Metanephros (tissue), 1 donor: ENCODE data around the gene CA12. TPM values are rescaled to one million over a fixed set of nuclear protein-coding genes. Genes with fewer than 3 reads are reported as not detected.

Experiments
- total RNA-seq: library from RNA; depleted of rRNA; stranded (reverse); fragments of >200 nt; gene quantifications from one replicate; pipeline ENCODE4 v1.2.3, GENCODE V29; 2014

Gene CA12
- 178 TPM for total RNA-seq

DNA sequence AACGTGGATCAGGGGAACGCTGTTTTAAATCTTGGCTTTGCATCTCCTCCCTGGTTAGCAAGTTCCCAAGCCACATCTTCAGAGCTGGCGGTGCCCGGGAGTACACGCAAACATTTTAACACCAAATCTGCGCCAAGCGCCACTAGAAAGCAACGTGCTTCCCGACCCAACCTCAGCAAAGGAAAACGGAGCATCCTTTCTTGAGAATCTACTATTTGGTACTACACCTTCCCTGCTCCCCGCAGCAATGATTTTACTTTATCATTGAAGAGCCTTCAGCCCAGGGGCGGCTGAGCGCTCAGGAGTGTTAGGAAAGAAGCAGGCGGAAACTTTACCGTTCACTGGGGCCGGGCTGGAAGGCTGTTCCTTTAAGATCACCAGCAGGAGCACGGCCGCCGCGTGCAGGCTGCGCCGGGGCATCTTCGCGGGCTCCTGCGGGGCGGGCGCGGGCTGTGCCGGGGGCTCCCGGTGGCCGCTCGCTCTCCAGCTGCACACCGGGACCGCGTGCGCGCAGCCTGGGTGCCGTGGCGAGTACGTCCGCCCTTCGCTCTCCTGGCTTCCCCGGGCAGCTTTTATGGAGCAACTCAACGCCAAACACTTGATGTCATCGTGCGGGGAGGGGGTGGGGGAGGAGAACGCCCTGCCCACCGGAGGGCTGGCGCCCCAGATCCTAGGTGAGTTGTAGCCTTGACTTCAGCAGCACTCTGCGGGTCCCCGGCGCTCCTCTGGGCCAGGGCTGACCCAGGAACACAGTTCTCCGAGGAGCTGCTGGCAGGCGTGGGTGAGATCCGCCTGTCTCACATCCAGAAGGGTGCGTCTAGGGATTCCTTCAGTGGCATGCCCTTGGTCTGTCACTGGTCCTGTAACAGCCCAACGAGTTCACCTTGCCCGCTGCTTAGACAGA, at the start of gene CA12:
TSS of gene CA12 (minus strand) at position 546 of the 904 bp plus-strand sequence. CDS start at position 420, 126 bp downstream.

DNA sequence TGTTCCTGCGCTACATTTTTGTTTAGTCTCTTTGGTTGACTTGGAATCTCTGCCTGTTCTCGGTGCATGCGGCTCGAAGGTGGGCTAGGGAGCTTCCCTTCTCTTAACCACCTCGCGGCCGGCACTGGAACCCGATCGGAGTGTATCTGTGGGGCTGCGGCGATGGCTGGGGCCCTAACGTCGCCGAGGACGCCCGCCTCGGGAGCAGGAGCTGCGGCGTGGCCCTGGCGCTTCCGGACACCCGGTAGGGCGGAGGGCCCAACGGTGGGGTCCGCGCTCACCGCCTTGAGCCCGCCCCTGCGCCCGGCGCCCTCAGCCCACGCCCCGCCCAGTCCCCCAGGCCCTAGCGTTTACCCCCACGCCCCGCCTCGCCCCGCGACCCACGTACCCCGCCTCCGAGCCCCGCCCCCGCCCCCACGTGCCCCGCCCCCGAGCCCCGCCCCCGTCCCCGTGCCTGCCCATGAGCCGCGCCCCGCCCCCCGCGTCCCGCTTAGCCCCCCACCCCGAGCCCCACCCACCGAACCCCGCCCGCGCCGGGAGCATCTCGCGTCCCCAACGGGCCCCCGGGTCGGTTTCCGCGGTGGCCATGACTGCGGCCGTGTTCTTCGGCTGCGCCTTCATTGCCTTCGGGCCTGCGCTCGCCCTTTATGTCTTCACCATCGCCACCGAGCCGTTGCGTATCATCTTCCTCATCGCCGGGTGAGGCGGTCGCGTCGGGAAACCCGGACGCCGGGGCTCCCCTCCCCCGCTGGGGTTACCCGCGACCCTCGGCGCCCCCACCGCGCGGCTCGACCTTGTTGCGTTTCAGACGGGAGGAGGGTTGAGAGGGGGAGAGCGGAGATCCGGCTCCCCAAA, 104.4 kb downstream of the CA12 start, which contains the start of gene APH1B:
TSS of gene APH1B (plus strand) at position 568 of the 855 bp plus-strand sequence. CDS start at position 587, 19 bp downstream.

Other genes starting within 250 kb of the CA12 start
- 41.8 TPM for gene RPS27L, start 224.4 kb downstream of the CA12 start, total RNA-seq
- 29.0 TPM for gene RAB8B, start 192.2 kb downstream of the CA12 start, total RNA-seq
- gene APH1B, start 104.2 kb downstream of the CA12 start, total RNA-seq, result 18.2 TPM
- 83.1 TPM for gene USP3, start 122.7 kb upstream of the CA12 start, total RNA-seq
- gene FBXL22, start 215.5 kb upstream of the CA12 start, total RNA-seq, result 9.2 TPM